Transverse colon (tissue), 3 donors: ENCODE results near the gene TTF2.

ENCODE experiments used
- EP300 ChIP-seq: sonication (generic); formaldehyde crosslinking; IDR thresholded peaks from one replicate; pipeline ENCODE4 v1.6.1; 2017; ENCODE audit warnings: antibody characterized with exemption, low read depth
- TF ChIP-seq, protein P1 (sequence below), 5 experiments: fragments of 200-600 bp in 3 of 5; fragments of 450-650 bp in 2 of 5; sonication (generic) in 3 of 5; IDR thresholded peaks; 1 replicate in 2 of 5; 2 replicates in 3 of 5; pipeline ENCODE4 v1.5.1; 2016 to 2017; ENCODE audit warnings: antibody characterized with exemption in 5 of 5, inconsistent platforms in 3 of 5, mild to moderate bottlenecking in 2 of 5, moderate library complexity in 1 of 5

DNA sequence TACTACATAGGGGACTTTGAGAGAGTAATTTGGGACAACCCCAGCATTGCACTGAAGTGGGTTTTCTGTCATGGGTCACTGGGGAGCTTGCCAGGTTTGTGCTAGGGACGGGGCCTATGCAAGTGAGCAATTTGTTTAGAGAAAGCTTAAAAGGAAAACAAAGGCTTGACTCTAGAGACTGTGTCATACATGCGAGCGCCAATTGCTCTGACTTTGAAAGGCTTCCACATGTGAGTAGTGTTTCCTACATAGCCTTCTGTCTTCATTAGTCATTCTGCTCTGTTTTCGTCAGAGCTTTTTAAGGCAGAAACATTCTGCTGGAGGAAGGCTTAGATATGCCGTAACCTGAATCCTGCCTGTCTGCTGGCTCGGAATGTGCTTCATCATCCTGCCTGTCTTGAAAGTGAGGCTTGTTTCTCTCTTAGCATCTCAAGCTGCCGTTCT, 33.0 kb downstream of the TTF2 start:
- TF ChIP-seq, protein P1, sequence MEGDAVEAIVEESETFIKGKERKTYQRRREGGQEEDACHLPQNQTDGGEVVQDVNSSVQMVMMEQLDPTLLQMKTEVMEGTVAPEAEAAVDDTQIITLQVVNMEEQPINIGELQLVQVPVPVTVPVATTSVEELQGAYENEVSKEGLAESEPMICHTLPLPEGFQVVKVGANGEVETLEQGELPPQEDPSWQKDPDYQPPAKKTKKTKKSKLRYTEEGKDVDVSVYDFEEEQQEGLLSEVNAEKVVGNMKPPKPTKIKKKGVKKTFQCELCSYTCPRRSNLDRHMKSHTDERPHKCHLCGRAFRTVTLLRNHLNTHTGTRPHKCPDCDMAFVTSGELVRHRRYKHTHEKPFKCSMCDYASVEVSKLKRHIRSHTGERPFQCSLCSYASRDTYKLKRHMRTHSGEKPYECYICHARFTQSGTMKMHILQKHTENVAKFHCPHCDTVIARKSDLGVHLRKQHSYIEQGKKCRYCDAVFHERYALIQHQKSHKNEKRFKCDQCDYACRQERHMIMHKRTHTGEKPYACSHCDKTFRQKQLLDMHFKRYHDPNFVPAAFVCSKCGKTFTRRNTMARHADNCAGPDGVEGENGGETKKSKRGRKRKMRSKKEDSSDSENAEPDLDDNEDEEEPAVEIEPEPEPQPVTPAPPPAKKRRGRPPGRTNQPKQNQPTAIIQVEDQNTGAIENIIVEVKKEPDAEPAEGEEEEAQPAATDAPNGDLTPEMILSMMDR (IDR thresholded peaks at IDR 0.05): no peak
- TF ChIP-seq EP300: no peak
